ENCODE results near the gene ADAD2. TPM values are rescaled to one million over a fixed set of nuclear protein-coding genes. Genes with fewer than 3 reads are reported as not detected.
A peak's percentile ranks its signal among the peaks of the same experiment; 100 is the strongest.

The ADAD2 gene
- total RNA-seq, 1 experiment from 2014 or later = not detected

- no peak overlapping the region for H2AFZ ChIP-seq
- H3F3A ChIP-seq (ENCODE audit: insufficient read depth, low read depth) = peaks cover 29% of the 10 kb centered on the region; the same call in 1 of the 2 replicates
- BruUV-seq (replicated peaks) = no TSS peak
- H3K27me3 ChIP-seq (ENCODE audit: insufficient read depth, low read depth) = no peaks in the 10 kb centered on the region
- ChIA-PET POLR2A (ENCODE audit: unreplicated experiment) (no interaction called here), CTCF (no interaction called here)
- H3K36me3 ChIP-seq (ENCODE audit: low read depth) = no peaks in the 10 kb centered on the region
- peak overlapping the region; percentile 9; the same call in 1 of the 2 replicates for H3K4me3 ChIP-seq
- TF ChIP-seq EZH2 (IDR thresholded peaks at IDR 0.05; ENCODE audit: low read depth) = no peak
- no peak for TF ChIP-seq CTCF (conservative IDR thresholded peaks at IDR 0.05)
- H3K9me3 ChIP-seq (ENCODE audit: insufficient read depth, low read depth) = no peaks in the 10 kb centered on the region
- no peaks in the 10 kb centered on the region for H3K79me2 ChIP-seq (ENCODE audit: low read depth)
- intact Hi-C loops (cut with micrococcal nuclease; ENCODE audit: unreplicated experiment) = no loop called here
- H3K4me1 ChIP-seq (replicated peaks; ENCODE audit: insufficient read depth) = peaks cover 42% of the 10 kb centered on the region
- H3K27ac ChIP-seq = peak overlapping the region; percentile 90
- H4K20me1 ChIP-seq (ENCODE audit: insufficient read depth) = no peaks in the 10 kb centered on the region
- H3K9me2 ChIP-seq (ENCODE audit: insufficient read depth) = no peaks in the 10 kb centered on the region
- peak overlapping the region; percentile 69 for H3K4me2 ChIP-seq
- peak; percentile 6 to 51 for DNase-seq
Observed at GRCh38 chr16:84246679-84247077, 55.7 kb downstream of the ADAD2 start.

Other genes starting within 250 kb of the ADAD2 start
- 41.3 and 44.8 TPM in 2 replicates for gene OSGIN1, start 237.9 kb upstream of the ADAD2 start, total RNA-seq (2021)
- 0.74 and 1.3 TPM in 2 replicates for gene NECAB2, start 222.9 kb upstream of the ADAD2 start, total RNA-seq (2021)
- not detected in 2 replicates for gene SLC38A8, start 148.4 kb upstream of the ADAD2 start, total RNA-seq (2021)
- gene MBTPS1, start 74.2 kb upstream of the ADAD2 start, total RNA-seq (2021) = 80.3 and 96.0 TPM in 2 replicates
- gene HSDL1, start 46.0 kb upstream of the ADAD2 start, total RNA-seq (2021) = 30.5 and 32.1 TPM in 2 replicates
- gene DNAAF1, start 45.8 kb upstream of the ADAD2 start, total RNA-seq (2021) = 1.2 and 3.9 TPM in 2 replicates
- 40.2 and 43.0 TPM in 2 replicates for gene TAF1C, start 4.1 kb upstream of the ADAD2 start, total RNA-seq (2021)
- not detected in 2 replicates for gene KCNG4, start 48.9 kb downstream of the ADAD2 start, total RNA-seq (2021)
- gene WFDC1, start 103.7 kb downstream of the ADAD2 start, total RNA-seq (2021) = not detected in 2 replicates
- gene ATP2C2, start 177.4 kb downstream of the ADAD2 start, total RNA-seq (2021) = 11.9 and 17.2 TPM in 2 replicates